HEK293T (cell line): ENCODE results near the gene SUMO3.

Experiments
- BHLHE40 ChIP-seq: fragments of 450-650 bp; IDR thresholded peaks from 2 replicates; pipeline ENCODE4 v1.6.1; 2016; ENCODE audit warnings: mild to moderate bottlenecking, moderate library complexity, borderline replicate concordance
- CTBP1 ChIP-seq: fragments of 450-650 bp; IDR thresholded peaks from 2 replicates; pipeline ENCODE4 v1.6.1; 2016; ENCODE audit warnings: borderline replicate concordance
- ELF4 ChIP-seq: fragments of 450-650 bp; IDR thresholded peaks from 2 replicates; pipeline ENCODE4 v1.6.1; 2017; ENCODE audit warnings: antibody characterized with exemption
- FOXA1 ChIP-seq: fragments of 450-650 bp; IDR thresholded peaks from 2 replicates; pipeline ENCODE4 v1.6.1; 2016; ENCODE audit warnings: mild to moderate bottlenecking
- FOXK2 ChIP-seq: fragments of 450-650 bp; IDR thresholded peaks from 2 replicates; pipeline ENCODE4 v1.6.1; 2016; ENCODE audit warnings: mild to moderate bottlenecking
- FOXM1 ChIP-seq: fragments of 450-650 bp; IDR thresholded peaks from 2 replicates; pipeline ENCODE4 v1.6.1; 2017; ENCODE audit warnings: mild to moderate bottlenecking, borderline replicate concordance
- HDGF ChIP-seq: fragments of 450-650 bp; IDR thresholded peaks from 2 replicates; pipeline ENCODE4 v1.6.1; 2017; ENCODE audit warnings: antibody characterized with exemption, borderline replicate concordance
- SP1 ChIP-seq: fragments of 450-650 bp; IDR thresholded peaks from 2 replicates; pipeline ENCODE4 v1.6.1; 2017
- SUZ12 ChIP-seq: fragments of 450-650 bp; IDR thresholded peaks from 2 replicates; pipeline ENCODE4 v1.6.1; 2016; ENCODE audit warnings: mild to moderate bottlenecking
- TARDBP ChIP-seq: fragments of 450-650 bp; IDR thresholded peaks from 2 replicates; pipeline ENCODE4 v1.6.1; 2016

DNA sequence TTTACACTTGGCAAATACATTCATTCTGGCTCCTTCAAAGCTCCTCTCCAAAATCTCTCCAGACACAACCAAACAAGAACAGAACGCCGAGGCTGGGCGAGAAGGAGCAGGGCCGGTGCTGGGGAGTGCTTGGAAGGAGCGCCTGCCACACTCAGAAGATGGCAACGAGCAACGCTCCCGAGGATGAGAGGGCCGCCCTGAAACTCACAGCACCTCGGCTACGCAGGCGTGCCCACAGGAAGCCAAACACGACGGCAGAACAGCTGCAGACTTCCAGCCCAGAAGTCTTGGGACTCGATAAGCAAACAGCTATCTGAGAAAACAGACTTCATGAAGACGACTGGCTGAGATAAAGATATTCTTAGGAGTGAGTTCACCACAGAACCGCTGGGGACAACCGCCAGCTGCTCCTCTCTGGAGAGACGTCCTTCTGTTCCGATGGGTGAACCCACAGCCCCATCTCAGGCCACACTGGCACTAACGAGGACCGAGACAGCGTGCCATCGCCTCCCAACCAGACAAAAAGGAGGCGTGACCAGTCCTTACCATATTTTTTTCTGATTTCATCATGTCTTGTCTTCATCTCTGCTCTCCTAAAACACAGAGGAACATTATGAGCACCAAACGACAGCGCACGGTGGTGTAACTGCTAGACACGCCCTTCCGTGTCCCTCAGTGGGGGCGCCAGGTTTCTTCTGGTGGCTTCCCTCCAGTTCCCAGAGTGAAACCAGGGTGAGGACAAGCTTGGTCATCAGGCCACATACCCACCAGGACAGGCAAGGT, 37.0 kb upstream of the SUMO3 start:
- TF ChIP-seq HDGF, result no peak
- TF ChIP-seq TARDBP, result no peak
- no peak for TF ChIP-seq CTBP1
- TF ChIP-seq BHLHE40, result no peak
- TF ChIP-seq SUZ12, result no peak
- TF ChIP-seq FOXM1, result no peak
- no peak for TF ChIP-seq FOXA1
- TF ChIP-seq FOXK2, result no peak
- TF ChIP-seq ELF4, result no peak
- TF ChIP-seq SP1, result no peak
